Glutamatergic neuron (in vitro differentiated cells): ENCODE measurements around the gene FRMD4A. TPM values are rescaled to one million over a fixed set of nuclear protein-coding genes. Genes with fewer than 3 reads are reported as not detected.

ENCODE experiments used
- DNase-seq: peaks from one replicate; pipeline ENCODE4 v3.0.0; 2022
- H3K27ac Mint-ChIP-seq: one replicate; pipeline ENCODE4 v1.8.0; 2020; ENCODE audit warnings: mild to moderate bottlenecking, mixed read lengths, inconsistent platforms; ENCODE audit not compliant: unreplicated experiment
- H3K27me3 Mint-ChIP-seq: one replicate; pipeline ENCODE4 v1.8.0; 2020; ENCODE audit warnings: mild to moderate bottlenecking, moderate library complexity, mixed read lengths, inconsistent platforms; ENCODE audit not compliant: unreplicated experiment
- H3K36me3 Mint-ChIP-seq: one replicate; pipeline ENCODE4 v1.8.0; 2020; ENCODE audit warnings: mild to moderate bottlenecking, mixed read lengths, inconsistent platforms; ENCODE audit not compliant: unreplicated experiment
- H3K4me1 Mint-ChIP-seq: one replicate; pipeline ENCODE4 v1.8.0; 2020; ENCODE audit warnings: mild to moderate bottlenecking, low read depth, mixed read lengths, inconsistent platforms; ENCODE audit not compliant: unreplicated experiment
- H3K4me3 Mint-ChIP-seq: one replicate; pipeline ENCODE4 v1.8.0; 2020; ENCODE audit warnings: mild to moderate bottlenecking, mixed read lengths, inconsistent platforms; ENCODE audit not compliant: unreplicated experiment
- H3K9me3 Mint-ChIP-seq: one replicate; pipeline ENCODE4 v1.8.0; 2020; ENCODE audit warnings: mild to moderate bottlenecking, moderate library complexity, mixed read lengths, inconsistent platforms; ENCODE audit not compliant: unreplicated experiment
- CTCF ChIP-seq: fragments of 200-600 bp; sonication (generic); IDR thresholded peaks from one replicate; pipeline ENCODE4 v1.5.0; 2021; ENCODE audit not compliant: partially characterized antibody, unreplicated experiment
- total RNA-seq: library from RNA; stranded (reverse); fragmentation: NEBNext Ultra II Directional; extraction: Animal tissue kit (Norgen Biotek cat#: 25700); gene quantifications from one replicate; pipeline ENCODE4 v1.2.1, GENCODE V29; 2021; ENCODE audit not compliant: unreplicated experiment

FRMD4A gene
- total RNA-seq, 1 donor from 2014 or later = 70.6 TPM

GRCh38 chr10:13862546-13863233, 468.0 kb downstream of the FRMD4A start:
- Mint-ChIP-seq H3K36me3 (no peaks in the 10 kb centered on the region), H3K9me3 (no peaks in the 10 kb centered on the region), H3K4me3 (no peak overlapping the region), H3K27ac (no peak overlapping the region), H3K27me3 (peaks cover 2% of the 10 kb centered on the region), H3K4me1 (no peaks in the 10 kb centered on the region)
- no peak for TF ChIP-seq CTCF
- DNase-seq = no peak

- Mint-ChIP-seq H3K27me3 (peaks cover 2% of the 10 kb centered on the region), H3K4me3 (no peak overlapping the region), H3K4me1 (no peaks in the 10 kb centered on the region), H3K36me3 (no peaks in the 10 kb centered on the region), H3K9me3 (peaks cover 1% of the 10 kb centered on the region), H3K27ac (no peak overlapping the region)
- TF ChIP-seq CTCF = no peak
- no peak for DNase-seq
Observed at GRCh38 chr10:13860886-13861285, 469.8 kb downstream of the FRMD4A start.

- Mint-ChIP-seq H3K27me3 (peaks cover 2% of the 10 kb centered on the region), H3K27ac (no peak overlapping the region), H3K36me3 (no peaks in the 10 kb centered on the region), H3K4me3 (no peak overlapping the region), H3K9me3 (peaks cover 2% of the 10 kb centered on the region), H3K4me1 (no peaks in the 10 kb centered on the region)
- TF ChIP-seq CTCF = no peak
- DNase-seq = no peak
Observed at GRCh38 chr10:13859979-13860654, 470.6 kb downstream of the FRMD4A start.

GRCh38 chr10:13858709-13859108, 472.0 kb downstream of the FRMD4A start:
- no peak for DNase-seq
- TF ChIP-seq CTCF = no peak
- H3K9me3 Mint-ChIP-seq = peaks cover 2% of the 10 kb centered on the region
- H3K36me3 Mint-ChIP-seq = no peaks in the 10 kb centered on the region
- H3K27ac Mint-ChIP-seq = no peak overlapping the region
- no peaks in the 10 kb centered on the region for H3K4me1 Mint-ChIP-seq
- no peak overlapping the region for H3K4me3 Mint-ChIP-seq
- no peaks in the 10 kb centered on the region for H3K27me3 Mint-ChIP-seq

- Mint-ChIP-seq H3K9me3 (peaks cover 3% of the 10 kb centered on the region), H3K36me3 (no peaks in the 10 kb centered on the region), H3K4me1 (no peaks in the 10 kb centered on the region), H3K27me3 (no peaks in the 10 kb centered on the region), H3K4me3 (no peak overlapping the region), H3K27ac (no peak overlapping the region)
- no peak for TF ChIP-seq CTCF
- no peak for DNase-seq
Observed at GRCh38 chr10:13857451-13857850, 473.3 kb downstream of the FRMD4A start.
